GM21515 (cell line): Measurements from ENCODE around the gene RPH3AL.

Source experiments
- ATAC-seq: cut with Tn5 transposase; IDR thresholded peaks from one replicate; pipeline ENCODE4 v1.9.1; 2021; ENCODE audit not compliant: unreplicated experiment

RPH3AL gene, protein sequence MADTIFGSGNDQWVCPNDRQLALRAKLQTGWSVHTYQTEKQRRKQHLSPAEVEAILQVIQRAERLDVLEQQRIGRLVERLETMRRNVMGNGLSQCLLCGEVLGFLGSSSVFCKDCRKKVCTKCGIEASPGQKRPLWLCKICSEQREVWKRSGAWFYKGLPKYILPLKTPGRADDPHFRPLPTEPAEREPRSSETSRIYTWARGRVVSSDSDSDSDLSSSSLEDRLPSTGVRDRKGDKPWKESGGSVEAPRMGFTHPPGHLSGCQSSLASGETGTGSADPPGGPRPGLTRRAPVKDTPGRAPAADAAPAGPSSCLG

DNA sequence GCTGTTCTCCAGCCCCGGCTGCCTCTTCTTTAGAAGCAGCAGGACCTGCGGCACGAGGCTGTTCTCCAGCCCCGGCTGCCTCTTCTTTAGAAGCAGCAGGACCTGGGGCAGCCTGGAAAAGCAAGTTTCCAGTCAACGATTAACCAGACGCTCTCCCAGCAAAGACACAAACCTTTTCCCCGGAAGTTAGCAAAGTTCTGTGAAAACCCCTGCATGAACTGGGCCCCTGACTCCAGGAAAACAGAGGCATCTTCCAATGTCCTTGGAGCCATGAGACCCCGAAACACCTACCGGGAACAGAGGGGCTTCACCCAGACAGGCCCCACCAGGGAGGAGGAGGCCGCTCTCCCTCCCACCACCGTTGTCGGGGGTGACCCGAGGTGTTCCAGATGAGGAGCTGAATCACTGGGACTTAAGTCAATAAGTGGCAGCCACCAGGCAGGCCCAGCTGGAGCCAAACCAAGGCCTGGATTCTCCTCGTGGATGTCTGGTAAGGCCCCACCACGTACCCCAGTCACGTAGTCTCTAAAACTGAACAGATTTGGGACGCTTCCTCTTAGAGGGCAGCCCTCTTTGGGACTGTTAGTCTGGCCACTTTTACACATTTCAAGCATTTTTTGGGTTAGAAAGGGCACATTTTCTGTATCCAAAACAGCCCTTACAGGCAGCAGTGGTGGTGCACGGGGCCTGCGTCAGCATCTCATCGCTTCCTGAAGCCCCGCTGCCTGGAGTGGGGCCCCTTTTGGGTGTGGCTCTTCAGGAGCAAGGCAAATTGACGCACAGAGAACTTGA, at the start of gene RPH3AL:
RPH3AL (minus strand) TSS at position 387 of the 792 bp plus-strand sequence. CDS start 25,264 bp downstream, outside the sequence.
- no peak for ATAC-seq

DNA sequence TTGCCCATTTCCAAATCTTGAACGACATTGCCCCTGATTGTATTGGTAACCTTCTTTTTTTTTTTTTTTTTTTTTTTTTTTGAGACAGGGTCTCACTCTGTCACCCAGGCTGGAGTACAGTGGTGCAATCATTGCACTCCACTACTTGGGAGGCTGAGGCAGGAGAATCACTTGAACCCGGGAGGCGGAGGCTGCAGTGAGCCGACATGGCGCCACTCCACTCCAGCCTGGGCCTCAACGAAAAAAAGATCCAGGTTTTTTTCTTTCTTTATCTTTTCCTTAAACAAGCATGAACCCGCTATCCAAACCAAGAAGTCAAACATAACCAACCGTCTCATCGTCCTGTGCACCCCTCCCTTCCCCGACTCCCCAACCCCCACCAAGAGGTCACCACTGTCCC, 47.6 kb upstream of the RPH3AL start:
- no peak for ATAC-seq

DNA sequence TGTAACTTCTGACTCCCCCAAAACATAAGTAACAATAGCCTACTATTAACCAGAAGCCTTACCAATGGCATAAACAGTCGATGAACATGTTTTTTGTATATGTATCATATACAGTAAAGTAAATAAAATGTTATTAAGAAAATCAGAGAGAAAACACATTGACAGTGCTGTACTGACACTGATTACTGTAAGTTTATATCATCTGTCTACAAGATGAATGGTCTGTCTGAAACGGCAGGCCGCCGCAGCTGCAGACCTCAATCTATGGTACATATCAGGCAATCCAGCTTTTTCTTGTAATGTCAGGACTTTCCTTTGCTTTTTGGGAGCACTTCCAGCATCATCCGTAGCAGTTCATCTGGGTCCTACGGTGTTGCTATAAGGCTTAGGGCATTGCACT, 44.2 kb upstream of the RPH3AL start:
- no peak for ATAC-seq

DNA sequence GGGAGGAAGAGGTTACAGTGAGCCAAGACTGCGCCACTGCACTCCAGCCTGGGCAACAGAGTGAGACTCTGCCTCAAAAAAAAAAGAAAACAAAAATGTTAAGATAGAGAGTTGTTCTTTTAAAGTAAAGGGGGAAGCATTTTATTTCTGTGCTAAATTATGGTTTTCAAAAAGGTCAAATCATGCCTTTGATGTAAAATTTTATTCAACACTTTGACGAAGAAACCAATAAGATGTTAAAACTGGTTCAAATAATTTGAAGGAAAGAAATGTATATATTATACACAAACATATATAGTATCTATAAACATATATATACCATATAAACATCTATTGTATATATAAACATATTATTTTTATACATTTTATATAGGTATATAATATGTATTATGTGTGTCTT, 43.4 kb upstream of the RPH3AL start:
- ATAC-seq, result no peak

DNA sequence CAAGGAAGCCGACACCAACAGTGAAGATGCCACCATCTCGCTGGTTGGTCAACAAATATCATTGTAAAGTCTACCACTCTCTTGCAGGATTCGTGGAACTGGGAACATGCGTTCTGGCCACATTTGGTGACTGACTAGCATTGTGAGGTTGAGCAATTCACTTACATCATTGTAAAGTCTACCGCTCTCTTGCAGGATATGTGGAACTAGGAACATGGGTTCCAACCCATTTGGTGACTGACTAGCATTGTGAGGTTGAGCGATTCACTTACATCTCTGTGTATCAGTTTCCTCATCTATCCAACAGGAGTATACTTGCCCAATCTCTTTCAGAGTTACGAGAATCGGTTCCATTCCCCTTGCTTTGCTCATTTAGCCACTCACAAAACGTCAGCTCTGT, 42.6 kb upstream of the RPH3AL start:
- no peak for ATAC-seq

DNA sequence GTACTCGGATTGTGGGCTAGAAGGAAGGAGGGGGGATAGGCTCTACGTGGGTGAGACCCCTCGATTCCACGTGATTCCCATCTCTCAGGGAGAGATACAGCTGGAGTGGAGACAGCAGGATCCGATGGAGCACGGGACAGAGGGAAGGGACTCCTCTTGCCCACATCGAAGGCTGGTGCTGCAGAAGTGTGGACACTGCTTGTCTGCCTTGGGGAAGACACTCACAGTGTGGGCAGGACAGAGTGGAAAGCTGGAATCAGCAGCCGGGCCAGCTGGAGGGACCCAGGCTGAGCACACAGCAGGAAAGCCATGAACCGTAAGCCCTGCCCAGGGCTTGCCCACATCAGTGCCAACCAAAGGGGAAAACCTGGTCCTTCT, 42.1 kb upstream of the RPH3AL start:
- ATAC-seq, result no peak

DNA sequence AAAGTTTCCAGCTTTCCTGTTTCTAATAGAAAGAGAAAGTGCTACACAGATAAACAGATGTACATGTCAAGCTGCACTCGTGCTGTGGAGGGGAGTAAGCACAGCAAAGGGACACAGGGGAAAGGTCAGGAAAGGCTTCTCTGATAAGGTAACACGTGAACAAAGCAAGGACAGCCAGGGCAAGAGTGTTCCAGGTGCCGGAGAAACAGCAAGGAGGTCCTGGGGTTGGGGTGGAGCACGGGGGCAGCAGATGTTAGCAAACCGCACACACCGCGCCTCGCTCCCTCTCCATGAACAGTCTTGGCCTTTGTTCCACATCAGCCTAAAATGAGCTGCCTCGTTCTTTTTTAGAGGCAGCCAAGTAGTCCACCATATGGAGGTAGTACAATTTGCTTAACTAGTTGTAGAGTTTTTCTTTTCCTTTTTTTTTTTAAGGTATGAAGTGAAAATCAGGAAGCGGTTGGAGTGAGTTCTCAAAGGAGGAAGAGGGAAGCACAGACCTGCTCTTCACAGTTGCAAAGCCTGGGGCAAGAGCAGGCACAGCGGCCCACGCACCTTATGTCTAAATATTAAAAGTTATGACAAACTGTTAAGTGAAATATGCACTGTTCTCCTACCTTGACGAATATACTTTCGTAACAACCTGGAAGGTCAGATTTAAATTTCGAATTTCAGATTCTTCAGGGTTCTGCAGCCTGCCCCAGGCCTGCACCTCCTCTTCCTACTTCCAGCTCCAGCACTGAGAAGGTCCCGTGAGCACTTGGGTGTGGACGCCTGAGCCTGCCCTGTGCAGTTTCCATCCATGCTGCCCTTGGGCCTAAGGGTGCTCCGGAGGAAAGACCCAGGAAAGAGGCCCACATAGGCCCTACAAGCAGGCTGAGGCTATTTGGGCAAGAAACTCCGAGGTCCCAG, 41.5 kb upstream of the RPH3AL start:
- ATAC-seq, result no peak

DNA sequence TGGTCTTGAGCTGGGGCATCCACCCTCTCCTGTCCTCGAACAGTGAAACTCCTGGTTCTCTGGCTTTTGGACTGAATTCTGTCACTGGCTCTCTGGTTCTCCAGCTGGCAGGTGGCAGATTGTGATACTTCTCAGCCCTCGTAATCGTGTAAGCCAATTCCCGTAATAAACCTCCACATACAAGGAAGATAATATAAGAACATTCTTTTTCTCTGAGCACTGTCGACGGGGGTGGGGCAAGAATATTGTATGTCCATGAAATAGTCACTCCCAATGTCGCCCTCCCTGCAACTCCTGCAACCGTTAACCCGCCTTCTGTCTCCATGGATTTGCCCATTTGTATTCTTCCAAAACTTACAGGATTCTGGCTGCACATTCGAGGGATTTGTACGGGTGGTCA, 39.2 kb upstream of the RPH3AL start:
- ATAC-seq, result no peak

DNA sequence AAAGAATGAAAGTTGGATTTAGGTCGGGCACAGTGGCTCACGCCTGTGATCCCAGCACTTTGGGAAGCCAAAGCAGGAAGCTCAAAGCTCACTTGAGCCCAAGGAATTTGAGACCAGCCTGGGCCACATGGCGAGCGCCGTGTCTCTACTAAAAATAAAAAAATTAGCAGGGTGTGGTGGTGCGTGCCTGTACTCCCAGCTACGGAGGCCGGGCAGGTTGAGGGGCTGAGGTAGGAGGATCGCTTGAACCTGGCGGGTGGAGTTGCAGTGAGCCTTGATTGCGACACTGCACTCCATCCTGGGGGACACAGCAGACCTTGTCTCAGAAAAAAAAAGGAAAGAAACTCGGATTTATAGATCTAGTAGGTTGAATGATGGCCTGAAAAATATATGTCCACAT, 37.4 kb upstream of the RPH3AL start:
- no peak for ATAC-seq

DNA sequence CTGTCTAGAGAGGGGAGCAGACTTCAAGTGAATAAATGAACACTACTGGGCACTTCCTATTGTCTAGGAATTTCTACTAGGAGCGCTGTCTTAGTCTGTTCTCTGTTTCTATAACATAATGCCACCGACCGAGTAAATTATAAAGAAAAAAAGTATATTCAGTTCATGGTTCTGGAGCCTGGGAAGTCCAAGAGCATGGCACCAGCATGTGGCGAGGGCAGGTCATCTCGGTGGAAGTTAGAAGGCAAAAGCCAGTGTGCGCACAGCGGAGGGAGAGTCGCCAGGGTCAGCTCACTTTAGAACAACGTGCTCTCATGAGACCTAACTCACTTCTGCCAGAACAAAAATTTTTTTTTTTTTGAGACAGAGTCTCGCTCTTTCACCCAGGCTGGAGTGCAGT, 35.5 kb upstream of the RPH3AL start:
- no peak for ATAC-seq

DNA sequence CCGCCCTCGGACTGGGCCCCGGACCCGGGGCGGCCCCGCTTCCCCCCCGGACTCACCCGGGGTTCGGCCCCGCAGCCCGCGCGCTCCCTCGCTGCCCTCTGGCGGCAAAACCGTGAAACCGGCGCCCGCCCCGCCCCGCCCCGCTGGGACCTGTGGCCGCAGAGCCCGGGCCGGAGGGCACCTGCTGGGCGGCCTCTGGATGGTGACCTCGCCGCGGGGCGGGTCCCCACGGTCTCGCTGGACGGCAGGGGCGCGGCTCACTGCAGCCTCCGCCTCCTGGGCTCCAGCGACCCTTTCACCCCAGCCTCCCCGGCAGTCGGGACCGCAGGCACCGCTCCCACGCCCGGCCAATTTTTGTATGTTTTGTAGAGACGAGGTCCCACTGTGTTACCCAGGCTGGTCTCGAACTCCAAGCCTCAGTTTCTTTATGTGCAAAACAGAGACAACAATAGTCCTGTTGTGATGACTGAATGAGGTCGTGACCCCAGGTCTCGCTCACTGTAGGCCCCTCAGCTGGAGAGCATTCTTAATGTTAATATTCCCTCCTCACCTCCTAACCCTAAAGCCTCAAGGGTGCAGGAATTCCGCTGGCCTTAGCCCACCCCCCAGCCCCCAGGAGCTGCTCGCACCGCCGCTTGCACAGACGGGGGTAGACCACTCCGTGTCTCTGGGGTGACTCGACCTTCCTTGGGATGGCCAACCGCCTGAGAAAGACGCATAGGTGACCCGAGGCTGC, 33.7 kb upstream of the RPH3AL start:
- peak; percentile 59 for ATAC-seq

DNA sequence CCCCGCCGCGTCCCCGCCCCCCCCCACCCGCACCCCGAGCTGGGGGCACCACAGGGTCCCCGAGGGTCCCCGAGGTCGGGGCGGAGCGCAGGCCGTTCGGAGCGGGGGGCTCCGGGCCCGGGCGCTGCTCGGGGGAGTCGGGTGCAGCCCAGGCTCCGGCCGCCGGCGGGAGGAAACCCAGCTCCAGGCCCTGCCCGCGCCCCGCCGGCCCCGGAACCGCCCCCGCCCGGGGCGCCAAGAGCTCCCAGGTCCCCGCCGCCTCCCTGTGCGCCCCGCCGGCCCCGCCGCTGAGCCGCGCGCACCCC, 33.2 kb upstream of the RPH3AL start:
- no peak for ATAC-seq

DNA sequence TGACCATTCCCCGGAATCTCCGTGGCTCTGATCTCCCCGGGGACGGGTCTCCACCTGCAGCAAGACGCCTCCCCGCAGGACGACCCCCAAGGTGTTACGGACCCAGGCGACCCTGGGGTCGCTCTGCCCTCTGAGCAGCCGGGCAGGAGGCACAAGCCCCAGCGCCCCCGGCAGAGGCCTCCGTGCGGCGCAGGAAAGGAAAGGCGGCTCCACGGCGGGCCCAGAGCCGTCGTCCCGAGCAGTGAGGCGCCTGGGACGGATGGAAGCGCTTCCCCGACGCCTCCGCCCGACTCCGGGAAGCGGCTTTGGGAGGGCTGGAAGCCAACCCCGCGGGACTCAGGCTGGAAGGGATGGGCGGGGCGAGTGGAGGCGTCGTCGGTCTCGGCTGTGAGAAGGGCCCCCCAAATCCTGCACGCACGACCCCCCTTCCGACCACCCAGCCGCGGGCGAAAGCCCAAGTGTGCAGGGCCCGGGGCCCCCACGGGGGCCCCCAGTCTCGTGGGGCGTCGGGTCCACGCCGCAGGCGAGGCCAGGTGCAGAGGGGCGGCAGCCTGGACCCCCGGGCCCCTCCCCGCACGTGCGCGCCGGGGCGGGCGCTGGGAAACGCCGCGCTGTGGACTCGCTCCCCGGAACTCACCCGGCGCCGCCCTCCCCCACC, 32.7 kb upstream of the RPH3AL start:
- no peak for ATAC-seq

DNA sequence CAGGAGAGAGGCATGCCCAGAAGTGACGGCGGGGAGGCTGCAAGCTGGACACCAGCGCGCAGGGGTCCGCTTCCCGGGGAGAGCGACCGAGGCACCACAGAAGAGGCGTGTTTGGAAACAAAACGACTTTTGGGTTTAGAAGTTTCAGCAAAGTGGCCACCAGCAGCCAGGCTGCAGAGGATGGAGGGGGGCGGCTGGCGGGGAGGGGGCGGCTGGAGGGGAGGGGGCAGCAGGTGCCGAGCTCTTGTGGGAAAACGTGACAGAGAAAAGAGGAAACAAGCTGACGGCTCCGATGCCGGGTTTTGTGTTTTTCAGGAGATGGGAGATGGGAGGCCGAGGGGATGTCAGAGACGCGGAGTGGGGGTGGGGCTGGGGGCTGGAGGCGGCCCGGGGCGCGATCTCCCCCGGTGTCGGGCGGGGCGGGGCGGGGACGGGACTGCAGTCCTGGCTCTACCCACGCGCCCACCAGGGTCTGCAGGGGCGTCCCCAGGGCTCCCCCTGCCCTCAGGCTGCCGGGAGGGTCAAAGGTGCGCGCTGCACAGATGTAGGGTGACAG, 32.1 kb upstream of the RPH3AL start:
- no peak for ATAC-seq

DNA sequence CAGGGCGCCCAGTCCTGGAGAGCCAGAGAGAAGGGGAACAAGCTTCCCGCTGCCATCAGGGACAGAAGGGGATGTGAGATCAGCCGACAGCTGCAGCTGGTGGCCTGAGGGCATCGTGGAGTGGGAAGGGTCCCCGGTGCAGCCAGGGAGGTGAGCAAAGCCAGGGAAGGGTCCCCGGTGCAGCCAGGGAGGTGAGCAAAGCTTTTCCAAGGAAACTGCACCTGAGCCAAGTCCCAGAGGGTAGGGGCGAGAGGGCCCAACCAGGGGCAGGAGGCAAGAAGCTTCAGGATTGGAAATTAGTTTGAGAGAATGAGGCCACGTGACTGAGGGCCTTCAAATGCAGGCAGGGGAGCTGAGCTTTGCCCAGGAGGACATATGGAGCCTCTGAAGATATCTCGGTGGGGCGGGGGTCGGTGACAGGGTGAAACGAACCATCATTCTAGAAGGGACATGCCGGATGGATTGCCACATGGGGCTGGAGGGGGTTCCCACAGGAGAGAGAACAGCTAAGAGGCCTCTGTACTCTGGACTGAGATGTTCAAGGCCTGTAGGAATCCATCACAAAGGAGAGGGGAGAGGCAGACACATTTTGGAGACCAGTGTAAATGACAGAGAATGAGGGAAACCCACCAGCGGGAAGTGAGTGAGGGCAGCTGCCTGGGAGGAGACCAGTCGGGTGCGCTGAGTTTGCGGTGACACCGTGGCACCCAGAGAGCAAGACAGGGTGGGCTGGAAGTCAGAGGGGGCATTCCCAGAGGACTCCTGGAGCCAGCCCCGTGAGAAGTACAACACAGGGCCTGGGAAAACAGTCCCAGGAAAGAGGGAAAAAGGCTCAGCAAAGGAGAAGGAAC, 31.4 kb upstream of the RPH3AL start:
- no peak for ATAC-seq

DNA sequence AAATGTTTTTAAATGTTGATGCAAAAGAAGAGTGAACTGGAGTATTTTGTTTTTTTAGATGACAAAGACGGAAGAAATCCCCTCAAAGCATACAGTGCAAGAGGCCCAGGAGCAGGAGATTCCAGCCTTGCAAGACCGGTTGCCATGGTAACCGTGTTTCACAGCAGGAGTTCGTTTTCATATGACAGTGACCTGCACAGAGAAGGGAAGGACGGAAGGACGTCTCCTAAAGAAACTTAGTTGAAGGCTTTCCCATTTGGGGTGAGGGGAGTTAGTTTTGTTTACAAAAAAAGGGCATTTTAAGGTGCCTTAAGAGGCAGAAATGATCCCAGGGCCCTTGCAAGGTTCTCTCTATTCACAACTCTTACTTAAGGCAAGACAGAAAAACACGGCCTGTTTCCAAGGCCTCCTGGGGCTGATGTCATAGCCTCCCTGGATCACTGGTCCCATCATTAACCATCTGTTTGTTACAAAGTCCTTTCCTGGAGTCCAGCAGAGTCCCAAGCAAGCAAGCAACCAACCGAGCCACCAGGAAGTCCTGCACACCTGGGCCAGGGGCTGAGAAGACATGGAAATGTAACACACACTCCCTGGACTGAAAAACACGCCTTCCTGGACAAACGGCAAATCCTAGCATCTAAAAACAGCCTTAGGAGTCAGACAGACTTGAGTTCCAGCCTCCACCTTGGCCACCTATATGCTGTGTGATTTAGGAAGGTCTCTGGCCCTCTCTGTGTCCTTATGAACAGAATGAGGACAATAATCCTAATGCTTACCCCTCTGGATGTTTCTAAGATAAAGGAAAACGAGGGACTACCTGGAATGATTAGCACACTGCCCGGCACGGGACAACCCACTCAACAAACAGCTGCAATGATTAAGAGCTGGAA, 30.3 kb upstream of the RPH3AL start:
- ATAC-seq, result no peak

DNA sequence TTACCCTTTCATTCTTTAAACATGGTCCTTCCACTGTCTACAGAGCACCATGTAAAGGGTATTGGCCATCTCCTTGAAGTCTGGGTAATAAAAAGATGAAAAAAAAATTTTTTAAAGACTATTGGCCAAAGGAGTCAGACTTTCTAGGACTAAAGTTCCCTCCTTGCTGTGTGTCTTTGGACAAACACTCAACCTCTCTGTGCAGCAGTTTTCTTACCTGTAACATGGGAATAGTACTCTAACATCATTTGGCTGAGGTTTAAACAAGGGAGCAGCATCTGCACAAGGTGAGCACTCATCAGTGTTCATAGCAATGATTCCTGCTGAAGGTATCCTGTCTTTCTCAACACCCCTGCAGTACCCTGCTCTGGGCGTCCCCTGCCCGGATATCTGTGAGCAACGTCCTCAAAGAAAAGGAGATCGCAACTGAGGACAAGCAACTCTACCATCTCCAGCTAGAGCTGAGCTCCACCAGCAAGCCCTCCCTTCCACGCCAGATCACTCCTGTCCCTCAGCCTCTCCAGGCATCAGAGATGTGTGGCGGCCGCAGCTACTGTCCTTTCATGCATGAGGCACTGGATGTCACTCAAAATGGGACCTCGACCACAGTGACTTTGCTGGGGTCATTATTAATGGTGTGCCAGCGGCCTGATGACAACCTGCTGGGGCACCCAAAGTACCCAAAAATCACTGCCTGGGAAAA, 29.5 kb upstream of the RPH3AL start:
- ATAC-seq, result no peak

DNA sequence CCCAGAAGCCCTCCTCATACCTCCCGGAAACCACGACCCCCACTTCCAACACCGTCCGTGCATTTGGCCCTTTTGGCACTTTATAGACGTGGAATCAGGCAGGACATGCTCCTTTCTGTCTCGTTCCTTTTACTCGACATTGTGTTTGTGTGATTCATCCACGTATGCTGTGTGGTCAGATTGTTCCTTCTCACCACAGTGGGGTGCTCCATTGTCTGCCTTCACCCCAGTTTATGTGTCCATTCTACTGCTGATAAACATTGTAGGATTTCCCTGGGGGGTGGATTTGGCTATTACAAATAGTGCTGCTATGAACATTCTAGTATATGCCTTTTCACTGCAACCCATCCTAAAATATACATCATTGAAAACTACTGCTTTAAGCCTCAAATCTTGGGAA, 28.9 kb upstream of the RPH3AL start:
- ATAC-seq, result no peak
